Right renal pelvis (tissue), 4 donors: Measurements from ENCODE around the gene QRICH1. TPM values are rescaled to one million over a fixed set of nuclear protein-coding genes. Genes with fewer than 3 reads are reported as not detected.

Experiments used
- DNase-seq, 4 donors: peaks; one replicate each; pipeline ENCODE4 v3.0.0-alpha.2; 2013; ENCODE audit warnings: low read depth in 4 of 4, low spot score in 3 of 4, missing footprints in 1 of 4
- polyA plus RNA-seq, 4 donors: library from polyadenylated mRNA; unstranded; fragments of 120-200 nt; gene quantifications; one replicate each; pipeline ENCODE4 v1.2.1, GENCODE V29; 2013; ENCODE audit not compliant: insufficient read length in 4 of 4

Gene QRICH1
- polyA plus RNA-seq, 4 donors = 76.8 to 90.3 (median 89.5) TPM

DNA sequence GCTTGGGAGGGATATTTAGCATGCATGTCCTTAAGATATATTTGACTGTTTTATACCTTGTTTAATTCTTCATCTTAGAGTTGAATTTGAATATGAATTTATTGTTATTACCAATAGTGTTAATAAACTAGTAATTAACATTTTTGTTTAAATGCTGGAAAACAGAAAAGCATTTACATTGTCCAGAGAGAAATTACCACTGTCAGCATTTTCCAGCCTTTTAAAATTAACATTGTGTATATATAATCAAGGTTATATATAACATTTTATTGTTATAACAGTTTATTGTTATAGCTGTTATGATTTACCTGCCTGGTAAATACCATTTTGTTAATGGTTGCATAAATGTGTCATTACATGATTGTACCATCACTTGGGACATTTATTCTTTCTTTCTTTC lies 111.9 kb downstream of the QRICH1 start:
- DNase-seq = no peak

DNA sequence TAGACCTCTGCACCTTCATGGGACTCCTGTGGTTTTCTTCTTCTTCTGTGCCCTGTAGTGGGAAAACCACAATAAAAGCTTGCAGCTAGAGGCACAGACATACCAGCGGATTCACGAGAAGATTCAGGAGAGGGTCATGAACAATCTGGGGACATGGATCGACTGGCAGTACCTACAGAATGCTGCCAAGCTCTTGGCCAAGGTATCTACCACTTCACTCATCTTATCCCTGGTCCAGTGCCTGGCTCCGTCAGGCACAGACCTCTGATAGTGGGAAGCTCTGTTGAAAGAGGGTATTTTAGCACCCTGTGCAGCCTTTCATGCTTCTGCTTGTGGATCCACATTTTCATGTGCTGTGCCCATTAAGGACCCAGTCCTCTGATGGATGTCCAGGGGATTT lies 113.6 kb downstream of the QRICH1 start:
- DNase-seq = no peak

Other genes with a start within 250 kb of the QRICH1 start
- 10 to 100 TPM; 38.5 to 46.2 (median 43.8) TPM for gene PRKAR2A, start 246.2 kb downstream of the QRICH1 start, polyA plus RNA-seq
- 10 to 100 TPM; 17.9 to 20.6 (median 19.1) TPM for gene SLC25A20, start 195.2 kb downstream of the QRICH1 start, polyA plus RNA-seq
- gene ARIH2, start 175.2 kb downstream of the QRICH1 start, polyA plus RNA-seq = 10 to 100 TPM; 61.8 to 78.2 (median 68.3) TPM
- gene P4HTM, start 103.8 kb downstream of the QRICH1 start, polyA plus RNA-seq = 10 to 100 TPM; 38.2 to 56.2 (median 41.4) TPM
- 100 to 1,000 TPM; 180 to 201 (median 191) TPM for gene WDR6, start 86.7 kb downstream of the QRICH1 start, polyA plus RNA-seq
- gene DALRD3, start 75.5 kb downstream of the QRICH1 start, polyA plus RNA-seq = 10 to 100 TPM; 68.5 to 79.5 (median 71.9) TPM
- 10 to 100 TPM; 65.7 to 82.2 (median 71.2) TPM for gene NDUFAF3, start 72.0 kb downstream of the QRICH1 start, polyA plus RNA-seq
- 100 to 1,000 TPM; 206 to 230 (median 208) TPM for gene IMPDH2, start 64.7 kb downstream of the QRICH1 start, polyA plus RNA-seq
- gene QARS1, start 10.7 kb upstream of the QRICH1 start, polyA plus RNA-seq = 100 to 1,000 TPM; 275 to 317 (median 282) TPM
- 10 to 100 TPM; 50.2 to 63.5 (median 57.6) TPM for gene USP19, start 26.8 kb upstream of the QRICH1 start, polyA plus RNA-seq
- 100 to 1,000 TPM; 359 to 408 (median 390) TPM for gene LAMB2, start 39.0 kb upstream of the QRICH1 start, polyA plus RNA-seq
- gene CCDC71, start 72.3 kb upstream of the QRICH1 start, polyA plus RNA-seq = 10 to 100 TPM; 23.3 to 28.8 (median 27.0) TPM
- 10 to 100 TPM; 41.8 to 46.1 (median 43.8) TPM for gene KLHDC8B, start 77.5 kb upstream of the QRICH1 start, polyA plus RNA-seq
- gene C3orf62, start 183.2 kb upstream of the QRICH1 start, polyA plus RNA-seq = 10 to 100 TPM in 3 of 4 donors, 1 to 10 TPM in 1; 9.5 to 12.0 (median 11.5) TPM
- 10 to 100 TPM; 56.2 to 64.4 (median 60.0) TPM for gene USP4, start 246.0 kb upstream of the QRICH1 start, polyA plus RNA-seq